Left lung (tissue), 10 donors: Measurements from ENCODE around the gene ABITRAM. TPM values are rescaled to one million over a fixed set of nuclear protein-coding genes. Genes with fewer than 3 reads are reported as not detected.

Source experiments
- ATAC-seq: fragments of 200-7000 bp; cut with Tn5 transposase; one replicate; pipeline ENCODE4 v1.9.1; 2020; ENCODE audit warnings: moderate library complexity
- DNase-seq, 4 donors: peaks; one replicate each; pipeline ENCODE4 v3.0.0-alpha.2; 2013 to 2020
- H3K27ac ChIP-seq, 2 donors: fragments of 200-600 bp; sonication (generic) in 1 of 2; one replicate each; pipeline versions ENCODE4 v1.5.0 to v1.8.0; 2020 to 2021
- H3K27me3 ChIP-seq, 2 donors: fragments of 200-600 bp; sonication (generic) in 1 of 2; one replicate each; pipeline versions ENCODE4 v1.5.0 to v1.8.0; 2020 to 2021
- H3K36me3 ChIP-seq, 2 donors: fragments of 200-600 bp; sonication (generic) in 1 of 2; one replicate each; pipeline versions ENCODE4 v1.5.0 to v1.8.0; 2020 to 2021
- H3K4me1 ChIP-seq, 2 donors: fragments of 200-600 bp; one replicate each; pipeline ENCODE4 v1.8.0; 2021
- H3K4me3 ChIP-seq, 2 donors: fragments of 200-600 bp; sonication (generic) in 1 of 2; one replicate each; pipeline versions ENCODE4 v1.5.0 to v1.8.0; 2020 to 2021; ENCODE audit warnings: mild to moderate bottlenecking in 1 of 2
- H3K9me3 ChIP-seq, 2 donors: fragments of 200-600 bp; sonication (generic) in 1 of 2; one replicate each; pipeline versions ENCODE4 v1.5.0 to v1.8.0; 2020 to 2021
- CTCF ChIP-seq, 2 donors: fragments of 200-600 bp; sonication (generic) in 1 of 2; IDR thresholded peaks; one replicate each; pipeline versions ENCODE4 v1.5.0 to v1.8.0; 2021; ENCODE audit warnings: antibody characterized with exemption in 2 of 2
- intact Hi-C, 2 donors: fragments of 100-400 bp; cut with DNase I; formaldehyde crosslinking; loops; one replicate each; pipeline versions ENCODE4 v1.11.2 to v1.14.2; 2022
- polyA plus RNA-seq, 6 donors: library from polyadenylated mRNA; unstranded; fragments of 120-200 nt; gene quantifications; one replicate each; pipeline ENCODE4 v1.2.1, GENCODE V29; 2013; ENCODE audit not compliant: insufficient read length in 6 of 6
- total RNA-seq, 2 donors: library from RNA; stranded (reverse); fragmentation: NEBNext Ultra II Directional; extraction: Animal tissue kit (Norgen Biotek cat#: 25700); gene quantifications; one replicate each; pipeline ENCODE4 v1.2.1, GENCODE V29; 2021
- donor health status: DM: no; HTN: yes; CAD: no.
- donor health status: DM: no; HTN: no; CAD: no.

ABITRAM gene
- total and polyA plus RNA-seq, 8 donors, result 13.1 to 32.0 (median 29.0) TPM

GRCh38 chr9:108950168-108950567, 16.0 kb downstream of the ABITRAM start:
- ATAC-seq, result no peak
- intact Hi-C loops, result no loop called here
- Histone ChIP-seq H3K4me3 (no peak overlapping the region), H3K9me3 (no peaks in the 10 kb centered on the region), H3K27ac (no peak overlapping the region), H3K36me3 (no peaks in the 10 kb centered on the region), H3K27me3 (no peaks in the 10 kb centered on the region), H3K4me1 (peaks cover 0 to 4% of the 10 kb centered on the region in 2 donors)
- DNase-seq, result no peak
- TF ChIP-seq CTCF (IDR thresholded peaks at IDR 0.05), result no peak

GRCh38 chr9:108951578-108951977, 17.4 kb downstream of the ABITRAM start:
- no peak for ATAC-seq
- no peak for TF ChIP-seq CTCF (IDR thresholded peaks at IDR 0.05)
- intact Hi-C loops, result no loop called here

GRCh38 chr9:108953983-108954574, 19.9 kb downstream of the ABITRAM start:
- peak; percentile 77 for ATAC-seq

More at GRCh38 chr9:108951578-108951977, 17.4 kb downstream of the ABITRAM start:
- Histone ChIP-seq H3K36me3 (no peaks in the 10 kb centered on the region), H3K4me1 (peaks cover 0 to 4% of the 10 kb centered on the region in 2 donors), H3K27me3 (no peaks in the 10 kb centered on the region), H3K27ac (no peak overlapping the region), H3K4me3 (no peak overlapping the region), H3K9me3 (no peaks in the 10 kb centered on the region)
- no peak for DNase-seq

GRCh38 chr9:108956022-108956630, 21.9 kb downstream of the ABITRAM start:
- intact Hi-C loops, result no loop called here
- no peak for TF ChIP-seq CTCF (IDR thresholded peaks at IDR 0.05)
- Histone ChIP-seq H3K4me3 (no peak overlapping the region), H3K27ac (no peak overlapping the region), H3K36me3 (peaks cover 0 to 7% of the 10 kb centered on the region in 2 donors), H3K9me3 (no peaks in the 10 kb centered on the region), H3K27me3 (no peaks in the 10 kb centered on the region), H3K4me1 (peaks cover 0 to 4% of the 10 kb centered on the region in 2 donors)
- DNase-seq (no peak), ATAC-seq (no peak)

More at GRCh38 chr9:108953983-108954574, 19.9 kb downstream of the ABITRAM start:
- intact Hi-C loops, result no loop called here
- H3K36me3 ChIP-seq, result no peaks in the 10 kb centered on the region
- H3K27me3 ChIP-seq, result no peaks in the 10 kb centered on the region
- TF ChIP-seq CTCF (IDR thresholded peaks at IDR 0.05), result peak; percentile 56 to 60
- H3K9me3 ChIP-seq, result no peaks in the 10 kb centered on the region
- H3K4me3 ChIP-seq, result no peak overlapping the region
- peak in 1 of 4 donors; percentile 65 for DNase-seq
- H3K27ac ChIP-seq, result no peak overlapping the region
- peaks cover 0 to 4% of the 10 kb centered on the region in 2 donors for H3K4me1 ChIP-seq

GRCh38 chr9:108956631-108957026, 22.4 kb downstream of the ABITRAM start:
- DNase-seq, result no peak
- H3K27ac ChIP-seq, result no peak overlapping the region
- ATAC-seq, result peak; percentile 63
- H3K27me3 ChIP-seq, result no peaks in the 10 kb centered on the region
- no peaks in the 10 kb centered on the region for H3K9me3 ChIP-seq
- H3K4me3 ChIP-seq, result no peak overlapping the region
- H3K4me1 ChIP-seq, result peaks cover 0 to 4% of the 10 kb centered on the region in 2 donors
- TF ChIP-seq CTCF (IDR thresholded peaks at IDR 0.05), result no peak
- peaks cover 0 to 7% of the 10 kb centered on the region in 2 donors for H3K36me3 ChIP-seq
- intact Hi-C loops, result no loop called here
